Spinal cord (tissue), 10 donors: ENCODE results near the gene ADGRG7. TPM values are rescaled to one million over a fixed set of nuclear protein-coding genes. Genes with fewer than 3 reads are reported as not detected.

ENCODE experiments used
- DNase-seq, 6 donors: peaks; one replicate each; pipeline versions ENCODE4 v3.0.0 to v3.0.0-alpha.2; 2013 to 2015; ENCODE audit warnings: low spot score in 6 of 6, low read depth in 4 of 6
- H3K27ac ChIP-seq: one replicate; pipeline ENCODE4 v1.5.1; 2013; ENCODE audit warnings: low read depth, low read length, control low read depth
- H3K27me3 ChIP-seq: one replicate; pipeline ENCODE4 v1.6.1; 2013; ENCODE audit warnings: low read length; ENCODE audit not compliant: control insufficient read depth, insufficient read depth
- H3K36me3 ChIP-seq: one replicate; pipeline ENCODE4 v1.6.1; 2013; ENCODE audit warnings: low read length; ENCODE audit not compliant: control insufficient read depth, insufficient read depth
- H3K4me1 ChIP-seq: one replicate; pipeline ENCODE4 v1.6.1; 2013; ENCODE audit warnings: low read length; ENCODE audit not compliant: control insufficient read depth, insufficient read depth
- H3K4me3 ChIP-seq: one replicate; pipeline ENCODE4 v1.5.1; 2013; ENCODE audit warnings: low read depth, low read length, control low read depth
- H3K9me3 ChIP-seq: one replicate; pipeline ENCODE4 v1.6.1; 2013; ENCODE audit warnings: low read length; ENCODE audit not compliant: control insufficient read depth, insufficient read depth
- WGBS: methylation state at CpG from one replicate; pipeline ENCODE4 v1.1.5; 2013; ENCODE audit warnings: missing lambda C conversion rate; ENCODE audit not compliant: insufficient coverage; 5-methylcytosine and 5-hydroxymethylcytosine counted together
- long read RNA-seq, 4 donors: transcript quantifications; one replicate each; lab custom pipeline, GENCODE V29; 2026
- polyA plus RNA-seq, 2 donors: library from polyadenylated mRNA; unstranded; fragments of 120-200 nt; gene quantifications; one replicate each; pipeline ENCODE4 v1.2.1, GENCODE V29; 2013; ENCODE audit not compliant: insufficient read length in 2 of 2
- total RNA-seq, 2 donors: library from RNA; depleted of rRNA in 1 of 2; stranded (reverse); fragments of 120-200 nt in 1 of 2; fragments of >200 nt in 1 of 2; gene quantifications; one replicate each; pipeline versions ENCODE4 v1.2.3 to v1.2.4, GENCODE V29; 2013 to 2014
- donor health status: healthy.

Gene ADGRG7
- total RNA-seq: not detected
- not detected for polyA plus RNA-seq
- long read RNA-seq, donor 1: 0 reads
- long read RNA-seq, donor 2: 0 reads
- long read RNA-seq, donor 3: 0 reads
- long read RNA-seq, donor 4: 0 reads

GRCh38 chr3:100609305-100609704 is at the start of gene ADGRG7:
TSS of gene ADGRG7 (plus strand) at chr3:100609601. CDS start at chr3:100609857, 256 bp downstream.
- no peak for DNase-seq
- no peaks in the 10 kb centered on the region for H3K4me1 ChIP-seq
- H3K27ac ChIP-seq: no peak within 1 kb of the TSS
- no peaks in the 10 kb centered on the region for H3K27me3 ChIP-seq
- H3K9me3 ChIP-seq: no peaks in the 10 kb centered on the region
- 63% methylated on average over 2 of the region's 2 CpGs for WGBS
- H3K4me3 ChIP-seq: no peak within 1 kb of the TSS
- H3K36me3 ChIP-seq: no peaks in the 10 kb centered on the region

GRCh38 chr3:100560426-100560825 is 49.0 kb upstream of the ADGRG7 start:
- no peaks in the 10 kb centered on the region for H3K4me1 ChIP-seq
- no peak overlapping the region for H3K4me3 ChIP-seq
- H3K36me3 ChIP-seq: no peaks in the 10 kb centered on the region
- no peak overlapping the region for H3K27ac ChIP-seq
- no peaks in the 10 kb centered on the region for H3K9me3 ChIP-seq
- WGBS: no CpG with 5 or more reads among the region's 4 CpGs
- no peaks in the 10 kb centered on the region for H3K27me3 ChIP-seq
- no peak for DNase-seq

GRCh38 chr3:100561459-100562158 is 47.8 kb upstream of the ADGRG7 start:
- H3K27me3 ChIP-seq: no peaks in the 10 kb centered on the region
- no peak overlapping the region for H3K27ac ChIP-seq
- H3K4me1 ChIP-seq: no peaks in the 10 kb centered on the region
- 69% methylated on average over 4 of the region's 7 CpGs for WGBS
- H3K4me3 ChIP-seq: no peak overlapping the region
- H3K9me3 ChIP-seq: no peaks in the 10 kb centered on the region
- DNase-seq: peak in 1 of 6 donors; percentile 43
- no peaks in the 10 kb centered on the region for H3K36me3 ChIP-seq

- Histone ChIP-seq H3K9me3 (no peaks in the 10 kb centered on the region), H3K4me3 (no peak overlapping the region)
- WGBS: 75% methylated on average over 2 of the region's 4 CpGs
These were observed 47.1 kb upstream of the ADGRG7 start for GRCh38 chr3:100562224-100562857.

GRCh38 chr3:100563228-100563627 is 46.2 kb upstream of the ADGRG7 start:
- no peaks in the 10 kb centered on the region for H3K36me3 ChIP-seq
- no CpG with 5 or more reads among the region's 1 CpG for WGBS
- no peak for DNase-seq
- no peaks in the 10 kb centered on the region for H3K4me1 ChIP-seq
- H3K9me3 ChIP-seq: no peaks in the 10 kb centered on the region
- no peaks in the 10 kb centered on the region for H3K27me3 ChIP-seq
- H3K27ac ChIP-seq: no peak overlapping the region
- no peak overlapping the region for H3K4me3 ChIP-seq

More at GRCh38 chr3:100562224-100562857, 47.1 kb upstream of the ADGRG7 start:
- no peaks in the 10 kb centered on the region for H3K36me3 ChIP-seq
- no peaks in the 10 kb centered on the region for H3K27me3 ChIP-seq
- no peak for DNase-seq
- no peak overlapping the region for H3K27ac ChIP-seq
- no peaks in the 10 kb centered on the region for H3K4me1 ChIP-seq

- Histone ChIP-seq H3K4me1 (no peaks in the 10 kb centered on the region), H3K27me3 (no peaks in the 10 kb centered on the region), H3K9me3 (no peaks in the 10 kb centered on the region), H3K4me3 (no peak overlapping the region), H3K36me3 (no peaks in the 10 kb centered on the region), H3K27ac (no peak overlapping the region)
- no CpG with 5 or more reads among the region's 2 CpGs for WGBS
- peak in 1 of 6 donors; percentile 2 for DNase-seq
These were observed 45.7 kb upstream of the ADGRG7 start for GRCh38 chr3:100563652-100564211.

GRCh38 chr3:100570811-100571210 is 38.6 kb upstream of the ADGRG7 start:
- no peak overlapping the region for H3K4me3 ChIP-seq
- H3K9me3 ChIP-seq: no peaks in the 10 kb centered on the region
- H3K36me3 ChIP-seq: no peaks in the 10 kb centered on the region
- WGBS: 100% methylated on average over 1 of the region's 2 CpGs
- no peaks in the 10 kb centered on the region for H3K27me3 ChIP-seq
- no peak for DNase-seq
- H3K4me1 ChIP-seq: no peaks in the 10 kb centered on the region
- no peak overlapping the region for H3K27ac ChIP-seq

GRCh38 chr3:100574536-100574935 is 34.9 kb upstream of the ADGRG7 start:
- WGBS: no CpG with 5 or more reads among the region's 3 CpGs
- no peaks in the 10 kb centered on the region for H3K4me1 ChIP-seq

GRCh38 chr3:100575704-100576103 is 33.7 kb upstream of the ADGRG7 start:
- no peak for DNase-seq
- no peaks in the 10 kb centered on the region for H3K9me3 ChIP-seq
- H3K4me3 ChIP-seq: no peak overlapping the region
- H3K36me3 ChIP-seq: no peaks in the 10 kb centered on the region
- no peak overlapping the region for H3K27ac ChIP-seq
- no peaks in the 10 kb centered on the region for H3K4me1 ChIP-seq
- no peaks in the 10 kb centered on the region for H3K27me3 ChIP-seq
- 100% methylated on average over 1 of the region's 6 CpGs for WGBS

More at GRCh38 chr3:100574536-100574935, 34.9 kb upstream of the ADGRG7 start:
- no peaks in the 10 kb centered on the region for H3K9me3 ChIP-seq
- no peak for DNase-seq
- no peak overlapping the region for H3K27ac ChIP-seq
- H3K27me3 ChIP-seq: no peaks in the 10 kb centered on the region
- no peak overlapping the region for H3K4me3 ChIP-seq
- H3K36me3 ChIP-seq: no peaks in the 10 kb centered on the region
